UCSD-AML1 (cell line): ENCODE measurements around the gene TCN1.
"Not testable (repeated sequence)": the region's sequence is repeated elsewhere in the genome, so short reads cannot be mapped to it uniquely, and the experiment has no call there.

ENCODE experiments used
- DNase-seq: peaks from one replicate; lab custom pipeline; 2025; ENCODE audit not compliant: unreplicated experiment; lab: John Stamatoyannopoulos, UW

TCN1 gene

GRCh38 chr11:59866397-59866796 is at the start of gene TCN1:
TSS of gene TCN1 (minus strand) at chr11:59866487. CDS start at chr11:59866470, 17 bp downstream.
- no peak for DNase-seq

- not testable (repeated sequence) for DNase-seq
These were observed 37.3 kb upstream of the TCN1 start for GRCh38 chr11:59903569-59903968.

GRCh38 chr11:59901306-59901705 is 35.0 kb upstream of the TCN1 start:
- DNase-seq, result no peak

GRCh38 chr11:59900366-59901126 is 34.3 kb upstream of the TCN1 start:
- no peak for DNase-seq

- DNase-seq, result no peak
These were observed 33.2 kb upstream of the TCN1 start for GRCh38 chr11:59899532-59899931.

GRCh38 chr11:59898650-59899049 is 32.4 kb upstream of the TCN1 start:
- DNase-seq, result no peak

GRCh38 chr11:59898046-59898445 is 31.8 kb upstream of the TCN1 start:
- no peak for DNase-seq

GRCh38 chr11:59894616-59895015 is 28.3 kb upstream of the TCN1 start:
- no peak for DNase-seq

- no peak for DNase-seq
These were observed 25.5 kb upstream of the TCN1 start for GRCh38 chr11:59891781-59892181.

- DNase-seq, result not testable (repeated sequence)
These were observed 20.9 kb upstream of the TCN1 start for GRCh38 chr11:59887156-59887555.

- no peak for DNase-seq
These were observed 17.3 kb upstream of the TCN1 start for GRCh38 chr11:59883597-59883996.

GRCh38 chr11:59879567-59879966 is 13.3 kb upstream of the TCN1 start:
- no peak for DNase-seq

- no peak for DNase-seq
These were observed 12.3 kb upstream of the TCN1 start, which contains the start of gene OOSP3 for GRCh38 chr11:59878575-59878974. TSS of gene OOSP3 (plus strand) at chr11:59878782. CDS start at chr11:59878809, 27 bp downstream.

GRCh38 chr11:59877784-59878183 is 11.5 kb upstream of the TCN1 start:
- DNase-seq, result no peak

GRCh38 chr11:59877325-59877724 is 11.0 kb upstream of the TCN1 start:
- no peak for DNase-seq

- DNase-seq, result no peak
These were observed 9.7 kb upstream of the TCN1 start for GRCh38 chr11:59875856-59876519.

GRCh38 chr11:59872076-59872475 is 5.8 kb upstream of the TCN1 start:
- no peak for DNase-seq

- no peak for DNase-seq
These were observed 1.7 kb upstream of the TCN1 start for GRCh38 chr11:59867946-59868345.

GRCh38 chr11:59866836-59867235 is 549 bp upstream of the TCN1 start:
- DNase-seq, result no peak

GRCh38 chr11:59865031-59865430 is 1.3 kb downstream of the TCN1 start:
- DNase-seq, result no peak

- DNase-seq, result no peak
These were observed 4.0 kb downstream of the TCN1 start for GRCh38 chr11:59862252-59862651.

GRCh38 chr11:59859673-59860072 is 6.6 kb downstream of the TCN1 start:
- no peak for DNase-seq
